Activated gamma-delta T cell treated with anti-CD3 and anti-CD28 coated beads, Interleukin-2, amount 50 U/mL, for 16 hours (primary cell): ENCODE results near the gene ISL2.

ENCODE experiments used
- DNase-seq: peaks from one replicate; pipeline ENCODE4 v3.0.0-alpha.2; 2020; ENCODE audit warnings: low read depth

The ISL2 gene

DNA sequence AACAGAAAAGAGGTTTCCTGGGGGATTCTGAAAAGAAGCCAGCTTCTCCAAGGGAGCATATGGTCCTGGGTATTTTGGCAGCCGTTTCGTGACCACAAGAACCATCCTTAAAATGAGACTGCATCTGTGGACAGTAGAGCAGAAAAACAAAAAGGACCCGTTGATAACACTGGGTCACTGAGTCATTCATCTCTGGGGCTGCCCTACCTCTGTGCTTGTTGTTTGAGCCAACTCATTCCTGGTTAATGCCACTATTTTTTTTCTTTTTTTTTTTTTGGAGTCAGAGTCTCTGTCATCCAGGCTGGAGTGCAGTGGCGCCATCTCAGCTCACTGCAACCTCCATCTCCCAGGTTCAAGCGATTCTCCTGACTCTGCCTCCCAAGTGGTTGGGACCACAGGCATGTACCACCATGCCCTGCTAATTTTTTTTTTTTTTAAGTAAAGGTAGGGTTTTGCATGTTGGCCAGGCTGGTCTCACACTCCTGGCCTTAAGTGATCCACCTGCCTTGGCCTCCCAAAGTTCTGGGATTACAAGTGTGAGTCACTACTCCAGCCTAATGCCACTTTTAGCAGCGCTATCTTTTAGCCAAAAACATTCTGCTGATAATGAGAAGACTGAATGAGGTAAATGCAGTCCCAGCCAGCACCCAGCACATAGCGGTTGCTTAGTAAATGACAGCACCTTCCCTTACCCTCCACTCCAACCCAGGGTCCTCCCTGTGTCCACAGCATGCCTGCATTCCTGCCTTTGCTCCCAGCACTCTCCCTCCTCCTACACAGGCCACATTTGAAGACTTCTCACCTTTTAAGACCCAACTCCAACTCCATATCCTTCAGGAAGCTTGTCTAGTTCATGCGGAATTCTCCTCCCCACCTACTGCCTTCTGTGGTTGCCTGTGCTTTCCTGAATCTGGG is 9.1 kb upstream of the ISL2 start:
- no peak for DNase-seq

DNA sequence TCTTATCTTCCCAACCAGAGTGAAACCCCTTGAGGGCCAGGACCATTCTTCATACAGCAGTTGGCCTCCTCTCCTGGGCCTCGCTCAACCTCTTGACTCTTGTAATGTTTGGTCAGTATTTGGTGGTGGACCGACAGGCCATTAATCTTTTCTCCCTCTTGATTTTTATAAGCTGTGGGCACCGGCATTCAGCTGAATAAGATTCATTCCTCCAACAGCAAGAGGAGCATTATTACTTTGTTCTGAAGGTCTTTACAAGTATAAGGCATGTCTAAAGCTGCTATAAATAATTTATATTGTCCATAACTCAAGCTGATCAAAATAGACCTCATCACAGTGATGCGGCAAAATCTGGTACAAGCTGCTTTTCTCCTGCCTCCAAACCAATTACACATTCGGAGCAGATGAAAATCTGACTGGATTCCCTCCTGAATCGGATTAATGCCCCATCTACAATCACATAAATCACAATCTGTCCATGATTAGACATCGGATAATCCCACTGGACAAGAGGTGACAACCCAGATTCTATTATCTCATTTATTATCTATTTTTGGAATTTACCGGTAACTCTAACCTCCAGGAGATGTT is 8.4 kb upstream of the ISL2 start:
- DNase-seq: no peak

DNA sequence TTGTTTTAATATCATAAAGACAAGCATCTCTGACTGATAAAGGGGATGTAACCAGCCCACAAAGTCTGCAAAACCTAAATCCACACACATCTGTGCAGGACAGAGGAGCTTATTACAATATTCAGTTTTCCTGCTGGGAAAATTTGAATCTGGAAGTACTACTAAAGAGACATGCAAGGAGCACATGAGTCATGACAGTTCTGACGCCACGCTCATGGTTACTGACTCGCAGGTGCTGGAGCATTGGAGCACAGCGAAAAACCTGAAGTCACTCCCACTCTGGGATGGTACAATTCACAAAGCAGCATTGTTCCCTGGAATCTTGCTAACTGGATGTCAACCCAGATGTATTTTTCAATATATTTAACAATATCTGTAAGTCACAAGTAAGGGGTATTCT is 7.6 kb upstream of the ISL2 start:
- no peak for DNase-seq

DNA sequence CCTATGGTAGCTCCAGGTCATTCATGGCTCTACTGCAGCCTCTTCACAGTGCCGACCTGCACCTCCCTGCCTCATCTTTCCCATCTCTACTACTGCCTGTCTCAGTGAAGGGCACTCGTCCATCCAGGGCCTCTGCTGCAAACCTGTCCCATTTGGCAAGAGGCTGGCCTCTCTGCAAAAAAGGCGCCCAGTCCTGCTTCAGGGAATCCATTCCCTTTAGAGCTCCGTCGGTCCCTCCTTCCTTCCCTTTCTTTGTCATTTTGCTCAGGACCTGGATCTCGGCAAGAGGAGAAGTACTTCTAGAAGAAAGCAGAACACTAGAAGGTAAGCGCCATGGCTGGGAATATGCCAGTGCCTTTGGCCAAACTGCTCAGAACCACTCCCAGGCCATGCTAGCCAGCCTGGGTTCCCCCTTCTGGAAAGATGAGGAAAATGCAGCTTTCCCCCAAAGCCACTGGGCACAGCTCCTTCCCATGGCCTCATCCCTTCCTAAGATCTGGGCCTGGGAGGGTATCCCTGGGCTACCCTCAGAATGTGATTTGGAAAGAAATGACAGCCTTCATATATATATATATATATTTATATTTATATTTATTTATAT is 6.4 kb upstream of the ISL2 start:
- DNase-seq: no peak

DNA sequence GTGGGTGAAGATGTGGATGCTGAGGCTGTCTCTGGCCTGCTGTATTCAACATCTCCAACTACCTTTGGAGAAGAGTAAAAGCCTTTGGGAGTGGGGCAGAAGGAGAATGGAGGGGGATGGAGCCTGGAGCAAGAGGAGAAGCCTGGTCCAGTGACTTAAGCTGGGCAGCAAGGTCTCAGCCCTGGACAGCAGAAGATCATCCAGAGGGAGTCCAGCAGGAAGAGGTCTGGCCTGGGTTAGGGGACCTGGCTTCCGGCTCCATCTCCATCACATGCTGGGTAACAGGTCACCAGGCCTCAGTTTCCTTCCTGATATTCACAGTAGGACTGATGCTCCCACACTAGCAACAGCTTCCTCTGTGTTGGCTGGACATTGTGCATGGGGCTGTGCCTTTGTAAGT is 3.8 kb upstream of the ISL2 start:
- no peak for DNase-seq

DNA sequence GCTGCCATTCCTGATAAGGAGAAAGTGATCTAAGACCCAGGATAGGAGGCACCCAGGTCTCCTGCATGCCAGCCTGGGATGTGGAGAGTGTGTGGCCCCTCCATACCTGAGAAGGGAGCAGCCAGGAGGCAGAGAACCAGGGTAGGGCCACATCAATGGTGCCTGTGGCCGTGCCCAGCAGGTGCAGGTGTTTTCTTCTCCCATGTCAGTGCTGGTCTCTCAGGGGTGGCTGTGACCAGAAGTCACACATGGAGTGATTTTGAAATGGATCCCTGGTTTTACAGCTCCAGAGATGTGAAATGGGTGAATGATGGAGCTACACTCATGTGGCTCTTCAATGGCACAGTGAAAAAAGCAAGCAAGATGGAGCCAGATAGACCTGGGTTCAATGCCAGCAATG is 3.3 kb upstream of the ISL2 start:
- no peak for DNase-seq

DNA sequence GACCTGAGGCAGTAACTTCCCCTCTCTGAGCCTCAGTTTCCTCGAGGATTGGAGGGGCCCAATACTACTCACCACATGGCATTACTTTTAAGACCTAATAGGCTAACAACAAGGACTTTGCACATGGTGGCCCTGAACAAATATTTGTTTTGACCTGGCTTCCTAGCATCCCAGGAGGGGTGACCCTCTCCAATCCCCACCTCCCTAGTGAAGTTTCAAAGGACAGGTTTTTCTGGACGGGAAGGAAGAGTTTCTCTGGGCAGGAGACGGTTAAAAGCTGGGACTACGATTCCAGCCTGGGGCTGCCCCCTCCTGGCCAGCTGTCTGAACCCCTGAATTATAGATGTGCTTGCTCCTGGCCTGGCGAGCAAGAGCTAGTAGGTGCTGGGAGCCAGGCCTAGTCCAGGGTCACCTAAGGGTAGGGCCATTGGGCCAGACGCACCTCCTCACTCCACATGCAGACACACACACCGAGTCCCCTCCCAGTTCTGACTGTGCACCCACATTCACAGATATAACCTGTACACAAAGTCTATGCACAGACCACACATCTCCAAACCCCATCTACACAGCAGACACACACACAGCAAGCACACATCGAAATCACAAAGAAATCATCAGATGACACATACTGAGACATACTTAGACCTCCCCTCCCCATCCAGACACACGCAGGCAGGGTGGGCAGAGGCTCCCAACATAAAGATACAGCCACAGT is 2.7 kb upstream of the ISL2 start:
- no peak for DNase-seq

DNA sequence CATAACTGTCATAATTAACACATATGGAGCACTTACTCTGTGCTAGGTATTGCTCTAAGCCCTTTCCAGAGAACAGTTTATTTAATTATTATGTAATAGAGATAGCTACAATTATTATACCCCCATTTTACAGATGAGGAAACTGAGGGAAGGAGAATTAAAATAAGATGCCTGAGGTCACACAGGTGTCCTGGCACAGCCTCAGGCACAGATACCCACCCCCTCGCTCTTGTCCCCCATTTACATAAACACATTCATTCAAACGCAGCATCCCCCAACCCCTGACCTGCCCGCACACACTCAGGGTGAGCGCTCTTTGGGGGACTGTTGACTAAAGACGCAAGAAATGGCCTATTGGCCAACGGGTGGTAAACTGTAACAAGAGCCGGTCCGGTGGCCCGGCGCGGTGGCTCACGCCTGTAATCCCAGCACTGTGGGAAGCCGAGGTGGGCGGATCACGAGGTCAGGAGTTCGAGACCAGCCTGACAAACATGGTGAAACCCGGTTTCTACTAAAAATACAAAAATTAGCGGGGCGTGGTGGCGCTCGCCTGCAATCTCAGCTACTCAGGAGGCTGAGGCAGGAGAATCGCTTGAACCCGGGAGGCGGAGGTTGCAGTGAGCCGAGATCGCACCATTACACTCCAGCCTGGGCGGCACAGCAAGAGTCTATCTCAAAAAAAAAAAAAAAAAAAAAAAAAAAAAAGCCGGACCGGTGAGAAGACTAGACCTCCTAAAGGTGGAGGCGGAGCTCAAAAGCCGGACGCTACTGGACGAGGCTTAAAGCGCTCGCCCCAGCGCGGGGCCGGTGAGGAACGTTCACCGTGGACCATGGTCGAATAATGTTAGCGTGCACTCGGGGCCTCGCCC is 1.9 kb upstream of the ISL2 start:
- DNase-seq: no peak

DNA sequence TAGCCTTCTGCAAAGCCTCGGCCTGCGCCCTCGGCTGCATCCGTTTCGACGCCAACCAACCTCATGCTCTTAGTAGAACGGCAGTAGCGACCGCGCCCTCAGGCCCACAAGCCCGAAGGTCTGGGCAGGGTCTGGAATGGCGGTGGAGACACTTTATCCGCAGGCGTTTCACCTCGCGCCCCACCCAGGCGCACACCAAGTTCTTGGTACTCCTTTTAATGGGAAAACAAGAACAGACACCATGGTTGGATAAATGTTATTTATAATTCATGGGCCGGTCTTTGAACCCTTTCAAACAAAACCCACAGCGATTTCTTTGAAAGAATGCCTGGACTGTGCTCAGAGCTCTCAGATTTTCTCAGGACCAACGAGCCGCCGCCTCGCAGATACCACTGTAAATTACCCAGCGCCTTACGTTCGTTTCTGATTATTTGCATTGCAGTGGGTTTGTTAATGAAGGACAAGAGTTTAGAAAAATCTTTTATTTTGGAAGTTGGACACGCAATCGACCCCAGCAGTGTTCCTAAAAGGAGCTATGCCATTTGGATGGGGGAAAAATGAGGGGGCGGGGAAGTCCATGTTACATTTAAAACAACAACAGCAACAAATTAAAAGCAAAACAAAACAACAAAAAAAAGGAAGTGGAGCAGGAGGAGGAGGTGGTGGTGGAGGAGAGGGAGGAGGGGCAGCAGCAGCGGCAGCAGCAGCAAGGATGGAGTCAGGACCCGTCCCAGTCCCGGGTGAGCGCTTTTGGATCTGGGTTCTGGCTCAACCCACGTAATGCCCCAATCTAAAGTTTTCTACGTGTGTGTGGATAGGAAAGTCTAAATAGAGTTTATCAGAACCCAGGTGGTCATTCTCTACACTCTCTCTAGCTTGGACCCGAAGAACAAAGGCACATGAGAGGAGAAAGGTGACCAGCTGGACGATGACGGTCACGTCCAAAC is 993 bp upstream of the ISL2 start:
- DNase-seq: no peak

DNA sequence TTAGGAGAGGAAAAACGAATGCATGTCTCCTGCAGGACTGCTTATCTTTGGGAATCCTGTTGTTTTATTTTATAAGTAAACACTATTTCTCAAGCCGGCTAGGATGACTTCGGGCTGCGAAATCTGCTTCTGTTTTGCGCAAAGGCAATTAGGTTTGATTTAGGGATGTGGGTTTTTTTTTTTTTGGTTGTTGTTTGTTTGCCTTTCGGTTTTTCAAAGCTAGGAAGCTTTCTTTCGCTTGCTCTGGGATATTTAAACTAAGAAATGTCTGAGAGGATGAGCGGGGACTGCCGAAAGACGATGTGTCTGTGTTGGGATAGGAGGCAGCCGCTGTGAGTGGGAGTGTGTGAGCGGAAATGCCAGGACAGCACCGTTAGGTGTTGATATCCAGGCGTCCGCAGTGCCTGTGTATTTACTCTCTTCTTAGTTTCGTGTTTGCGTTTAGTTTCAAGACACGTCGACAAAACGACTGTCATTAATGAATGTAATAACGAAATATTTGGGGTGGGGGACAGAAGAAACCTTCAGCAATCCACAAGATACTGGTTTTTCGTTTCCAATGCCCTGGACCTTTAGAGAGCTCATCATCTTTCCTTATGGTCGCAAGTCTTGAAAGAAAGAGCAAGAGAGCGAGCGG is 604 bp downstream of the ISL2 start:
- DNase-seq: no peak

DNA sequence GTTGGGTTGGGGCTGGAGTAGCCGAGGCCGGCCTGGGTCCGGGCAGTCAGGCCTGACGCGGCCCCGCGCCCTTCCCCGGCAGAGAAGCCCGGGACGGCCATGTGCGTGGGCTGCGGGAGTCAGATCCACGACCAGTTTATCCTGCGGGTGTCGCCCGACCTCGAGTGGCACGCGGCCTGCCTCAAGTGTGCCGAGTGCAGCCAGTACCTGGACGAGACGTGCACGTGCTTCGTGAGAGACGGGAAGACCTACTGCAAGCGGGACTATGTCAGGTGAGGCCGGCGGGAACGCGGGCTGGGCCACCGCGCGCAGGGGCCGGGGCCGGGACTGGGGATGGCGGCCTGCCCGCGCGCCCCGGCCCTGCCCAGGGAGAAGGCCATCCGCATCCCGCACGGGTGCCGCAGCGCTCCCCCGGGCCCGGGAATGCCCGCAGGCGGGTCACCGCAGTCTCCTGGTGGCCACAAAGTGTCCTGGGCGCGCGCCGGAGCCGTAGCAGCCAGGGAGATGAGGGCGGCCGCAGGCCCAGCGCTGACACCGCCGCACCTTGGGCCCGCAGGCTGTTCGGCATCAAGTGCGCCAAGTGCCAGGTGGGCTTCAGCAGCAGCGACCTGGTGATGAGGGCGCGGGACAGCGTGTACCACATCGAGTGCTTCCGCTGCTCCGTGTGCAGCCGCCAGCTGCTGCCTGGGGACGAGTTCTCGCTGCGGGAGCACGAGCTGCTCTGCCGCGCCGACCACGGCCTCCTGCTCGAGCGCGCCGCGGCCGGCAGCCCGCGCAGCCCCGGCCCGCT is 1.3 kb downstream of the ISL2 start:
- no peak for DNase-seq

DNA sequence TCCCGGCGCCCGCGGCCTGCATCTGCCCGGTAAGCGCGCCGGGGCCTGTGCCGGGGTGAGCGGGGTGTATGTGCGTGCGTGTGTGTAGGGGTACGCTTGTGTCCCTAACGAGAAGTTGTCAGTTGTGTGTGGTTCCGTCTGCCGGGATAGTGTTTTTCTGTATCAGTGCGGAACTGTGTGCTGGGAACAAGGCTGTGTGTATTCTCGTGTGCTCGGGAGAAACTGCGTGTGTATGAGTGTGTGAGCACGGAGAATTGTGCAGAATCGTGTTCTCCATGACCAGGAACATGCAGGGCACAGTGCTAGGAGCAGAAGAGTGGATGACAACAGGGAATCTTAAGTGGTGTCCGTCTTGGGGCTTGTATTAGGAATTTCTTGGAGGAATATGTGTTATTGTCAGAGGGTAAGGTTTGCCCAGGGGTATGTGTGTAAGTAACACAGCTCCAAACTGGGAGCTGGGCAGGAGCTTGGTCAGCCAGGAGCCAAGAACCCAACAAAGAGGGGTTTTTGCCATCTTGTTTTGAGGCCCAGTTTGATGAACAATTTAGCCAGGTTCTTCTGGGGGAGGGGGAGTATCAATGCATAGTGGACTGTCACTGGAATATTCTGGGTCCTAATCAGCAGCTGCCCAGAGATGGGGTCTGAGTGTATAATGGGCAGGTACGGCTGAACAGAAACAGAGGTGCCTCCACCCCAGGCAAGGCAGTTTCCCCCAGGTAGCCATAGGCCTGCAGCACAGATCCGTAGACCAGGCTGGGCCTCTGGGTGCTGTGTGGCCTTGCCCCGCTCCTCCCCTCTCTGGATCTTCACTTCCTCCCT is 2.1 kb downstream of the ISL2 start:
- DNase-seq: no peak

DNA sequence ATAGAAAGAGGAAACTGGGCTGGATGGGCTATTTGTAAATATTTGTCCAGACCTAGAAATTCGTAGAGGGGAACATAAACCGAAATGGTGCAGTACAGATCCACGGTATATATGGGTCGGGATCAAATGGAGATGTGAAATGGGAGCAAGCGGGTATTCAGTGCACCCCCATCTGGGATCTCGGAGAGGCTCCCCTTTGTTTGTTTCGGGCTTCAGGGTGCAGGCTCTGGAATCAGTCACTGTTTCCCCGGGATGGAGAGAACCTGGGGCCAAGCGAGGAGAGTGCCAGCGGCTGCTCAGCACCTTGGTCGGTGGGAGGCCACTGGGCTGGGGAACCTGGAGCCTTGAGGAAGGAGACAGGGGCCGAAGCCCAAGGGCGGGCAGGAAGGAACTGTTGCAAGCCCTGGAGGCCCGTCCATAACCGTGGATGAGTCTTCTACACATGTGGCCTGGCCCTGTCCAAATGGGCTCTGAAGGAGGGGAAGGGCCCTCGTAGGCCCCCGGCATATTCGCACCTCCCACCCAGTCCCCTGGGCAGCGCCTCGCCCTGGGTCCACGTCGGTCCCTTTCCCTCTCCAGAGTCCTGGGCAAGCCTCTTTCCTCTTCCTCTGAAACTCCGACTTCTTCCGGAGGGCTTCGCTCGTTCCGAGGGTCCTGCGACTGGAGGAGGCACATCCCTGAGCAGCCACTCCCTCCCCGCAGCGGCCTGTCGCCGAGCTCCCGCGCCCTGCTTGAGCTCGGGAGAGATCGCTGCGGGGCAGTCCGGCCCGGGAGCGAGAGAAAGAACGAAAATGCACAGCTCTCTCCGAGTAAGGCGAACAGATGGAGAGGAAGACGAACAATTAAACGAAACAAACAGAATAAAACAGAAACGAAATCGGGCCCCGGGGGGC is 3.0 kb downstream of the ISL2 start:
- no peak for DNase-seq

DNA sequence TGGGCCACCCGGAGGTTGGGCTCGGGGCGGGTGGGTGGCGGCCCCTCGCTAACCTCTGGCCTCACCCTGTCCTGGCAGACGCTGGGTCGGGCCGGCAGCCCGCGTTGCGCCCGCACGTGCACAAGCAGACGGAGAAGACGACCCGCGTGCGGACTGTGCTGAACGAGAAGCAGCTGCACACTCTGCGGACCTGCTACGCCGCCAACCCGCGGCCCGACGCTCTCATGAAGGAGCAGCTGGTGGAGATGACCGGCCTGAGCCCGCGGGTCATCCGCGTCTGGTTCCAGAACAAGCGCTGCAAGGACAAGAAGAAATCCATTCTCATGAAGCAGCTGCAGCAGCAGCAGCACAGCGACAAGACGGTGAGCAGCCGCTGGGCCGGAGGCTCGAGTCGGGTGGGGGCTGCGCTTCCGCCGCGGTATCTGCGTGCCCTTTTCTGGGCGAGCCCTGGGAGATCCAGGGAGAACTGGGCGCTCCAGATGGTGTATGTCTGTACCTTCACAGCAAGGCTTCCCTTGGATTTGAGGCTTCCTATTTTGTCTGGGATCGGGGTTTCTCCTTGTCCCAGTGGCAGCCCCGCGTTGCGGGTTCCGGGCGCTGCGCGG is 3.7 kb downstream of the ISL2 start:
- no peak for DNase-seq

DNA sequence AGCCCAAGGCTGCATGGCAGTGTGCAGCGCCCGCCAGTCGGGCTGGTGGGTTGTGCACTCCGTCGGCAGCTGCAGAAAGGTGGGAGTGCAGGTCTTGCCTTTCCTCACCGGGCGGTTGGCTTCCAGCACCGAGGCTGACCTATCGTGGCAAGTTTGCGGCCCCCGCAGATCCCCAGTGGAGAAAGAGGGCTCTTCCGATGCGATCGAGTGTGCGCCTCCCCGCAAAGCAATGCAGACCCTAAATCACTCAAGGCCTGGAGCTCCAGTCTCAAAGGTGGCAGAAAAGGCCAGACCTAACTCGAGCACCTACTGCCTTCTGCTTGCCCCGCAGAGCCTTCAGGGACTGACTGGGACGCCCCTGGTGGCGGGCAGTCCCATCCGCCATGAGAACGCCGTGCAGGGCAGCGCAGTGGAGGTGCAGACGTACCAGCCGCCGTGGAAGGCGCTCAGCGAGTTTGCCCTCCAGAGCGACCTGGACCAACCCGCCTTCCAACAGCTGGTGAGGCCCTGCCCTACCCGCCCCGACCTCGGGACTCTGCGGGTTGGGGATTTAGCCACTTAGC is 4.3 kb downstream of the ISL2 start:
- DNase-seq: no peak

DNA sequence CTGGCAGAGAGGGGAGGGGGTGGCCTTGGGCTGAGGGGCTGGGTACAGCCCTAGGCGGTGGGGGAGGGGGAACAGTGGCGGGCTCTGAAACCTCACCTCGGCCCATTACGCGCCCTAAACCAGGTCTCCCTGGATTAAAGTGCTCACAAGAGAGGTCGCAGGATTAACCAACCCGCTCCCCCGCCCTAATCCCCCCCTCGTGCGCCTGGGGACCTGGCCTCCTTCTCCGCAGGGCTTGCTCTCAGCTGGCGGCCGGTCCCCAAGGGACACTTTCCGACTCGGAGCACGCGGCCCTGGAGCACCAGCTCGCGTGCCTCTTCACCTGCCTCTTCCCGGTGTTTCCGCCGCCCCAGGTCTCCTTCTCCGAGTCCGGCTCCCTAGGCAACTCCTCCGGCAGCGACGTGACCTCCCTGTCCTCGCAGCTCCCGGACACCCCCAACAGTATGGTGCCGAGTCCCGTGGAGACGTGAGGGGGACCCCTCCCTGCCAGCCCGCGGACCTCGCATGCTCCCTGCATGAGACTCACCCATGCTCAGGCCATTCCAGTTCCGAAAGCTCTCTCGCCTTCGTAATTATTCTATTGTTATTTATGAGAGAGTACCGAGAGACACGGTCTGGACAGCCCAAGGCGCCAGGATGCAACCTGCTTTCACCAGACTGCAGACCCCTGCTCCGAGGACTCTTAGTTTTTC is 4.9 kb downstream of the ISL2 start:
- no peak for DNase-seq
